Hepatocyte (in vitro differentiated cells): ENCODE results near the gene ZDHHC7. TPM values are rescaled to one million over a fixed set of nuclear protein-coding genes. Genes with fewer than 3 reads are reported as not detected.

ENCODE experiments used
- DNase-seq: peaks from one replicate; pipeline ENCODE4 v3.0.0-alpha.2; 2016; ENCODE audit warnings: low spot score
- H2AFZ ChIP-seq: fragments of 200-600 bp; sonication (generic); 2 replicates; pipeline ENCODE4 v1.6.0; 2016; ENCODE audit warnings: antibody characterized with exemption, mild to moderate bottlenecking
- H3K27ac ChIP-seq: fragments of 200-600 bp; sonication (generic); 2 replicates; pipeline ENCODE4 v1.5.1; 2016; ENCODE audit warnings: mild to moderate bottlenecking
- H3K27me3 ChIP-seq: fragments of 200-600 bp; sonication (generic); 2 replicates; pipeline ENCODE4 v1.6.1; 2016
- H3K36me3 ChIP-seq: fragments of 200-600 bp; sonication (generic); replicated peaks from 2 replicates; pipeline ENCODE4 v1.5.1; 2016; ENCODE audit warnings: low read depth; ENCODE audit not compliant: insufficient read depth
- H3K4me1 ChIP-seq: fragments of 200-600 bp; sonication (generic); 2 replicates; pipeline ENCODE4 v1.5.1; 2016; ENCODE audit warnings: mild to moderate bottlenecking, moderate library complexity; ENCODE audit not compliant: insufficient read depth
- H3K4me2 ChIP-seq: fragments of 200-600 bp; sonication (generic); 2 replicates; pipeline ENCODE4 v1.6.0; 2016
- H3K4me3 ChIP-seq: fragments of 200-600 bp; sonication (generic); 2 replicates; pipeline ENCODE4 v1.5.1; 2016; ENCODE audit warnings: mild to moderate bottlenecking
- H3K79me2 ChIP-seq: fragments of 200-600 bp; sonication (generic); 2 replicates; pipeline ENCODE4 v1.6.0; 2017; ENCODE audit warnings: mild to moderate bottlenecking
- H3K9me2 ChIP-seq: fragments of 200-600 bp; sonication (generic); replicated peaks from 2 replicates; pipeline ENCODE4 v1.6.0; 2017; ENCODE audit warnings: mild to moderate bottlenecking; ENCODE audit not compliant: insufficient read depth
- H3K9me3 ChIP-seq: fragments of 200-600 bp; sonication (generic); 2 replicates; pipeline ENCODE4 v1.5.1; 2016; ENCODE audit warnings: low read depth, mild to moderate bottlenecking
- H4K20me1 ChIP-seq: fragments of 200-600 bp; sonication (generic); 2 replicates; pipeline ENCODE4 v1.6.0; 2016; ENCODE audit warnings: mild to moderate bottlenecking; ENCODE audit not compliant: insufficient read depth, poor library complexity, severe bottlenecking
- CTCF ChIP-seq: fragments of 200-600 bp; sonication (generic); IDR thresholded peaks from 2 replicates; pipeline ENCODE4 v1.5.1; 2016; ENCODE audit warnings: antibody characterized with exemption, mild to moderate bottlenecking; ENCODE audit not compliant: poor library complexity
- EZH2 ChIP-seq: fragments of 200-600 bp; sonication (generic); IDR thresholded peaks from 2 replicates; pipeline ENCODE4 v1.6.1; 2016; ENCODE audit warnings: antibody characterized with exemption, mild to moderate bottlenecking, borderline replicate concordance
- EZH2phosphoT487 ChIP-seq: fragments of 200-600 bp; sonication (generic); IDR thresholded peaks from one replicate; pipeline ENCODE4 v1.6.1; 2018; ENCODE audit warnings: antibody characterized with exemption, mild to moderate bottlenecking, low read depth, moderate library complexity; ENCODE audit not compliant: unreplicated experiment, severe bottlenecking
- WGBS: methylation state at CpG from one replicate; pipeline ENCODE4 v1.1.6; 2016; ENCODE audit warnings: low lambda C conversion rate; ENCODE audit errors: missing lambda C conversion rate; 5-methylcytosine and 5-hydroxymethylcytosine counted together
- polyA plus RNA-seq: library from polyadenylated mRNA; unstranded; fragments of >200 nt; fragmentation: Nextera tagmentation; extraction: Ambion mirVana; gene quantifications from 2 replicates; pipeline ENCODE4 v1.2.1, GENCODE V29; 2016
- total RNA-seq: library from RNA; depleted of rRNA; stranded (reverse); fragments of >200 nt; gene quantifications from 2 replicates; pipeline ENCODE4 v1.2.3, GENCODE V29; 2014

The ZDHHC7 gene
- total and polyA plus RNA-seq, 2 experiments from 2014 or later, result 51.4 to 65.2 TPM

- Histone ChIP-seq H3K9me3 (no peaks in the 10 kb centered on the region), H3K4me1 (peaks cover 56% of the 10 kb centered on the region), H3K4me2 (no peak overlapping the region), H3K4me3 (no peak overlapping the region), H3K27me3 (no peaks in the 10 kb centered on the region), H2AFZ (no peak overlapping the region), H3K27ac (peak overlapping the region; percentile 98), H3K79me2 (peaks cover 86% of the 10 kb centered on the region), H3K36me3 (no peaks in the 10 kb centered on the region), H4K20me1 (peaks cover 9% of the 10 kb centered on the region), H3K9me2 (no peaks in the 10 kb centered on the region)
- no peak for TF ChIP-seq EZH2
- TF ChIP-seq EZH2phosphoT487, result no peak
- TF ChIP-seq CTCF, result no peak
- 95% methylated on average over 8 of the region's 8 CpGs for WGBS
- no peak for DNase-seq
Observed at GRCh38 chr16:84995663-84996062, 15.7 kb downstream of the ZDHHC7 start.

GRCh38 chr16:84993926-84994325 is 17.4 kb downstream of the ZDHHC7 start:
- Histone ChIP-seq H3K79me2 (peaks cover 88% of the 10 kb centered on the region), H3K9me2 (no peaks in the 10 kb centered on the region), H4K20me1 (peaks cover 12% of the 10 kb centered on the region), H3K4me3 (no peak overlapping the region), H3K4me1 (peaks cover 39% of the 10 kb centered on the region), H3K9me3 (no peaks in the 10 kb centered on the region), H3K4me2 (peak overlapping the region; percentile 59), H3K27ac (peak overlapping the region; percentile 98), H3K36me3 (no peaks in the 10 kb centered on the region), H2AFZ (no peak overlapping the region), H3K27me3 (no peaks in the 10 kb centered on the region)
- WGBS, result 75% methylated on average over 8 of the region's 8 CpGs
- no peak for DNase-seq
- TF ChIP-seq EZH2phosphoT487 (no peak), EZH2 (no peak), CTCF (no peak)

GRCh38 chr16:84992717-84993075 is 18.6 kb downstream of the ZDHHC7 start:
- H3K27me3 ChIP-seq, result no peaks in the 10 kb centered on the region
- no peaks in the 10 kb centered on the region for H3K9me3 ChIP-seq
- 84% methylated on average over 3 of the region's 3 CpGs for WGBS
- H3K79me2 ChIP-seq, result peaks cover 88% of the 10 kb centered on the region
- H3K4me1 ChIP-seq, result peaks cover 33% of the 10 kb centered on the region
- H3K36me3 ChIP-seq, result no peaks in the 10 kb centered on the region
- DNase-seq, result no peak
- H3K4me2 ChIP-seq, result peak overlapping the region; percentile 64
- H4K20me1 ChIP-seq, result peaks cover 11% of the 10 kb centered on the region
- no peak overlapping the region for H2AFZ ChIP-seq
- peak overlapping the region; percentile 98 for H3K27ac ChIP-seq
- no peak for TF ChIP-seq CTCF
- no peak for TF ChIP-seq EZH2phosphoT487
- no peak for TF ChIP-seq EZH2
- no peak overlapping the region for H3K4me3 ChIP-seq
- H3K9me2 ChIP-seq, result no peaks in the 10 kb centered on the region

DNA sequence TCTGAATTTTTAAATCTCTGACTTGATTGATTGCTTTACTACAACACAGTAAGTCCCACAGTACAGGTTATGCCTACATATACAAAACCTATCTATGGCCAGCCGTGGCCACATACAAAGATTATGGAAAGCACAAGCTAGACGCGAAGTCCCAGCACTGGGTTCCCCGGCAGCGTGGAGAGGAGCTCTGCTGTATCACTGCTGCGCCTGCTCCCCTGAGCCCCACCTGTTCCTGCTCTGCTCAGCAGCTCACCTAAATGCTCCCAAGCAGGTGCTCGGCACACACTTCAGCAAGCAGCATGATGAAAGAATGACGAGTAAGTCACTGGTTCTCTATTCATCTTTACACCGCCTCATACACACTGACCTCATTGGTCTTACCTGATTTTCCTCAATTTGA is 20.6 kb downstream of the ZDHHC7 start:
- Histone ChIP-seq H3K27ac (no peak overlapping the region), H3K79me2 (peaks cover 88% of the 10 kb centered on the region)

More for the DNA sequence above, 20.6 kb downstream of the ZDHHC7 start:
- H3K4me3 ChIP-seq, result no peak overlapping the region
- no peak for DNase-seq
- H3K4me2 ChIP-seq, result no peak overlapping the region
- H3K9me3 ChIP-seq, result no peaks in the 10 kb centered on the region
- no peaks in the 10 kb centered on the region for H3K9me2 ChIP-seq
- 96% methylated on average over 9 of the region's 9 CpGs for WGBS
- peaks cover 31% of the 10 kb centered on the region for H3K4me1 ChIP-seq
- no peak overlapping the region for H2AFZ ChIP-seq
- TF ChIP-seq CTCF (no peak), EZH2phosphoT487 (no peak), EZH2 (no peak)
- H3K27me3 ChIP-seq, result no peaks in the 10 kb centered on the region
- no peaks in the 10 kb centered on the region for H3K36me3 ChIP-seq
- peaks cover 6% of the 10 kb centered on the region for H4K20me1 ChIP-seq
